GM12878 (cell line): ENCODE data around the gene DNAJC18. TPM values are rescaled to one million over a fixed set of nuclear protein-coding genes. Genes with fewer than 3 reads are reported as not detected.

Experiments used
- ATAC-seq: fragments of 200-7000 bp; cut with Tn5 transposase; 3 replicates; pipeline ENCODE4 v1.9.1; 2020; ENCODE audit warnings: mild to moderate bottlenecking, moderate library complexity
- BruUV-seq: library from RNA; stranded (reverse); fragments of 400-500 nt; replicated peaks from 2 replicates; lab custom pipeline; 2021; lab: Mats Ljungman, UMichigan
- CTCF ChIA-PET: fragments of 300-600 bp; sonication (Branson Sonifier 250); formaldehyde crosslinking; extraction: SDS; loops from one replicate; lab custom pipeline; 2021; ENCODE audit warnings: inconsistent platforms; lab: Yijun Ruan, JAX
- POLR2A ChIA-PET: fragments of 350-600 bp; formaldehyde crosslinking; extraction: SDS; loops from one replicate; lab custom pipeline; 2021; ENCODE audit warnings: inconsistent platforms; lab: Charles Lee
- RAD21 ChIA-PET: fragments of 300-600 bp; sonication (Branson Sonifier 250); formaldehyde crosslinking; loops from one replicate; lab custom pipeline; 2023; ENCODE audit warnings: antibody characterized with exemption; ENCODE audit not compliant: unreplicated experiment; lab: Charles Lee
- SMC1A ChIA-PET: fragments of 300-600 bp; sonication (Branson Sonifier 250); formaldehyde crosslinking; loops from one replicate; lab custom pipeline; 2023; ENCODE audit not compliant: unreplicated experiment, uncharacterized antibody; lab: Charles Lee
- DNase-seq: peaks from one replicate; pipeline ENCODE4 v3.0.0-alpha.2; 2011; ENCODE audit warnings: low read depth, low spot score
- FAIRE-seq: peaks from 3 replicates; lab custom pipeline; 2011; peaks lifted over from hg19 to GRCh38; lab: Jason Lieb, UNC
- H2AFZ ChIP-seq: 2 replicates; pipeline ENCODE4 v1.6.0; 2011; ENCODE audit warnings: low read depth, low read length, control low read depth; ENCODE audit not compliant: control insufficient read depth
- H3K27ac ChIP-seq: 2 replicates; pipeline ENCODE4 v1.5.1; 2011; ENCODE audit warnings: control low read depth; ENCODE audit not compliant: control insufficient read depth, insufficient read depth
- H3K27me3 ChIP-seq, 2 experiments: replicated peaks in 1 of 2; 2 replicates each; pipeline versions ENCODE4 v1.6.0 to v1.6.1; 2011; ENCODE audit warnings: low read length in 1 of 2; ENCODE audit not compliant: control insufficient read depth in 2 of 2, insufficient read depth in 2 of 2
- H3K36me3 ChIP-seq, 2 experiments: 2 replicates each; pipeline ENCODE4 v1.5.1; 2011; ENCODE audit warnings: low read length in 1 of 2; ENCODE audit not compliant: control insufficient read depth in 2 of 2, insufficient read depth in 2 of 2
- H3K4me1 ChIP-seq: 2 replicates; pipeline ENCODE4 v1.6.1; 2011; ENCODE audit warnings: mild to moderate bottlenecking, low read length, moderate library complexity, mixed read lengths; ENCODE audit not compliant: control insufficient read depth, insufficient read depth
- H3K4me2 ChIP-seq: 2 replicates; pipeline ENCODE4 v1.6.0; 2011; ENCODE audit warnings: control low read depth; ENCODE audit not compliant: control insufficient read depth, insufficient read depth
- H3K4me3 ChIP-seq: fragments of 200-600 bp; sonication (generic); 2 replicates; pipeline ENCODE4 v1.5.1; 2016
- H3K79me2 ChIP-seq: 2 replicates; pipeline ENCODE4 v1.6.0; 2011; ENCODE audit warnings: low read length; ENCODE audit not compliant: control insufficient read depth, insufficient read depth
- H3K9ac ChIP-seq: 2 replicates; pipeline ENCODE4 v1.8.0; 2011; ENCODE audit warnings: low read length, control low read depth, mixed read lengths; ENCODE audit not compliant: control insufficient read depth, insufficient read depth
- H3K9me3 ChIP-seq: replicated peaks from 3 replicates; pipeline ENCODE4 v1.5.1; 2011; ENCODE audit warnings: mild to moderate bottlenecking, low read length; ENCODE audit not compliant: control insufficient read depth, insufficient read depth
- H4K20me1 ChIP-seq: 2 replicates; pipeline ENCODE4 v1.6.0; 2011; ENCODE audit not compliant: control insufficient read depth, insufficient read depth
- BMI1 ChIP-seq: fragments of 450-650 bp; IDR thresholded peaks from 2 replicates; pipeline ENCODE4 v1.6.1; 2016; ENCODE audit warnings: mild to moderate bottlenecking, moderate library complexity, borderline replicate concordance
- IRF5 ChIP-seq: fragments of 450-650 bp; IDR thresholded peaks from 2 replicates; pipeline ENCODE4 v1.6.1; 2017; ENCODE audit warnings: borderline replicate concordance
- WGBS: methylation state at CpG from one replicate; pipeline ENCODE4 v1.1.6; 2016; ENCODE audit warnings: low lambda C conversion rate; ENCODE audit not compliant: insufficient replicate concordance, insufficient coverage; ENCODE audit errors: missing lambda C conversion rate; 5-methylcytosine and 5-hydroxymethylcytosine counted together
- in situ Hi-C: fragments of 300-500 bp; cut with MboI; formaldehyde crosslinking; loops from 9 replicates; pipeline ENCODE4 v1.14.3; 2018; ENCODE audit warnings: mixed read lengths
- intact Hi-C: fragments of 100-400 bp; cut with micrococcal nuclease; formaldehyde crosslinking; loops from one replicate; pipeline ENCODE4 v1.14.2; 2022; ENCODE audit not compliant: unreplicated experiment
- polyA plus RNA-seq, 11 experiments: library from polyadenylated mRNA; depleted of rRNA in 4 of 11; unstranded in 6 of 11; stranded (reverse) in 5 of 11; fragments of >200 nt; fragmentation: Nextera tagmentation in 4 of 11; fragmentation: Illumina TruSeq in 1 of 11; extraction: Ambion mirVana in 4 of 11; extraction: Trizol in 1 of 11; gene quantifications; 1 replicate in 1 of 11; 2 replicates in 10 of 11; pipeline versions ENCODE4 v1.2.1 to v1.2.3, GENCODE V29; 2011 to 2016; ENCODE audit warnings: inconsistent platforms in 2 of 11, missing spikeins in 2 of 11, low read depth in 1 of 11
- total RNA-seq, 4 experiments: library from RNA; depleted of rRNA in 3 of 4; stranded (reverse); fragments of >200 nt in 3 of 4; fragmentation: Illumina TruSeq in 1 of 4; extraction: Trizol in 1 of 4; gene quantifications; 2 replicates each; pipeline versions ENCODE4 v1.2.1 to v1.2.3, GENCODE V29; 2013 to 2021

DNAJC18 gene
- total and polyA plus RNA-seq, 10 of the 15 experiments (the other 5 are each of a cell fraction or from before 2014, with no cell fraction given), result 6.4 to 26.7 (median 17.7) TPM

GRCh38 chr5:139410993-139411828, 28.1 kb downstream of the DNAJC18 start:
- SMC1A ChIA-PET, result interaction anchor here (0.6 to 1.6 kb wide), 9 partner anchors 10 to 138 kb away, joined by 3 to 8 read pairs (median 4); no protein-coding TSS in a partner anchor
- Histone ChIP-seq H3K27me3 (no peaks in the 10 kb centered on the region), H3K4me3 (no peak overlapping the region), H4K20me1 (no peaks in the 10 kb centered on the region), H2AFZ (no peak overlapping the region), H3K4me2 (no peak overlapping the region), H3K79me2 (no peaks in the 10 kb centered on the region), H3K36me3 (no peaks in the 10 kb centered on the region), H3K9ac (no peak overlapping the region), H3K9me3 (no peaks in the 10 kb centered on the region), H3K4me1 (peaks cover 30% of the 10 kb centered on the region), H3K27ac (no peak overlapping the region)
- ATAC-seq (no peak), FAIRE-seq (no peak), DNase-seq (no peak)
- RAD21 ChIA-PET, result no interaction called here
- 77% methylated on average over 17 of the region's 17 CpGs for WGBS
- BruUV-seq, result no TSS peak
- in situ Hi-C loops, result no loop called here
- no peak for TF ChIP-seq BMI1
- TF ChIP-seq IRF5, result no peak
- intact Hi-C loops, result no loop called here
- POLR2A ChIA-PET, result interaction anchor here (0.7 to 2.8 kb wide), 6 partner anchors 9 to 241 kb away, joined by 3 to 7 read pairs (median 3); no protein-coding TSS in a partner anchor
- CTCF ChIA-PET, result interaction anchor here (1.3 to 3.1 kb wide), 4 partner anchors 9 to 202 kb away, joined by 5 to 18 read pairs (median 8); no protein-coding TSS in a partner anchor
